ENCODE measurements around the gene RAB10. TPM values are rescaled to one million over a fixed set of nuclear protein-coding genes. Genes with fewer than 3 reads are reported as not detected.
"Not testable (repeated sequence)": the region's sequence is repeated elsewhere in the genome, so short reads cannot be mapped to it uniquely, and the experiment has no call there.

The RAB10 gene
- total RNA-seq, 1 experiment from 2014 or later = 140 TPM

GRCh38 chr2:26078939-26079338 is 45.1 kb downstream of the RAB10 start:
- Histone ChIP-seq H3K4me3 (ENCODE audit: low read depth, low read length, poor library complexity, severe bottlenecking) (no peak overlapping the region), H3K36me3 (ENCODE audit: insufficient read depth, low read length, poor library complexity, severe bottlenecking) (peaks cover 2% of the 10 kb centered on the region), H3K9me3 (ENCODE audit: low read depth, low read length, poor library complexity, severe bottlenecking) (peaks cover 24% of the 10 kb centered on the region), H3K27ac (ENCODE audit: low read depth, low read length, poor library complexity, severe bottlenecking) (no peak overlapping the region), H3K27me3 (replicated peaks; ENCODE audit: insufficient read depth, low read depth, low read length, poor library complexity) (no peaks in the 10 kb centered on the region), H3K4me1 (ENCODE audit: insufficient read depth, low read length, poor library complexity, severe bottlenecking) (peaks cover 12% of the 10 kb centered on the region)
- CTCF ChIA-PET = no interaction called here
- POLR2A ChIA-PET (ENCODE audit: low non-redundant PET) = no interaction called here
- no peak for TF ChIP-seq EZH2 (IDR thresholded peaks at IDR 0.05; ENCODE audit: borderline replicate concordance, low read depth, low read length, poor library complexity, severe bottlenecking)
- TF ChIP-seq CTCF (conservative IDR thresholded peaks at IDR 0.05; ENCODE audit: low read depth, low read length) = no peak
- no TSS peak for BruUV-seq (replicated peaks)
- intact Hi-C loops (cut with micrococcal nuclease; ENCODE audit: unreplicated experiment) = no loop called here
- DNase-seq (ENCODE audit: low spot score) = no peak

- POLR2A ChIA-PET (ENCODE audit: low non-redundant PET) = no interaction called here
- H3K27ac ChIP-seq (ENCODE audit: low read depth, low read length, poor library complexity, severe bottlenecking) = no peak overlapping the region
- H3K4me1 ChIP-seq (ENCODE audit: insufficient read depth, low read length, poor library complexity, severe bottlenecking) = peaks cover 10% of the 10 kb centered on the region
- peaks cover 24% of the 10 kb centered on the region for H3K9me3 ChIP-seq (ENCODE audit: low read depth, low read length, poor library complexity, severe bottlenecking)
- H3K27me3 ChIP-seq (replicated peaks; ENCODE audit: insufficient read depth, low read depth, low read length, poor library complexity) = no peaks in the 10 kb centered on the region
- BruUV-seq (replicated peaks) = no TSS peak
- intact Hi-C loops (cut with micrococcal nuclease; ENCODE audit: unreplicated experiment) = no loop called here
- DNase-seq (ENCODE audit: low spot score) = no peak
- CTCF ChIA-PET = no interaction called here
- peaks cover 2% of the 10 kb centered on the region for H3K36me3 ChIP-seq (ENCODE audit: insufficient read depth, low read length, poor library complexity, severe bottlenecking)
- no peak for TF ChIP-seq EZH2 (IDR thresholded peaks at IDR 0.05; ENCODE audit: borderline replicate concordance, low read depth, low read length, poor library complexity, severe bottlenecking)
- TF ChIP-seq CTCF (conservative IDR thresholded peaks at IDR 0.05; ENCODE audit: low read depth, low read length) = no peak
- no peak overlapping the region for H3K4me3 ChIP-seq (ENCODE audit: low read depth, low read length, poor library complexity, severe bottlenecking)
Measured at GRCh38 chr2:26080356-26080755, 46.5 kb downstream of the RAB10 start.

GRCh38 chr2:26080925-26081324 is 47.0 kb downstream of the RAB10 start:
- BruUV-seq (replicated peaks); H3K4me1 ChIP-seq (ENCODE audit: insufficient read depth, low read length, poor library complexity, severe bottlenecking); H3K27me3 ChIP-seq (replicated peaks; ENCODE audit: insufficient read depth, low read depth, low read length, poor library complexity); CTCF ChIA-PET; H3K27ac ChIP-seq (ENCODE audit: low read depth, low read length, poor library complexity, severe bottlenecking); DNase-seq (ENCODE audit: low spot score); H3K4me3 ChIP-seq (ENCODE audit: low read depth, low read length, poor library complexity, severe bottlenecking); H3K36me3 ChIP-seq (ENCODE audit: insufficient read depth, low read length, poor library complexity, severe bottlenecking); intact Hi-C loops (cut with micrococcal nuclease; ENCODE audit: unreplicated experiment); POLR2A ChIA-PET (ENCODE audit: low non-redundant PET): not testable (repeated sequence)
- H3K9me3 ChIP-seq (ENCODE audit: low read depth, low read length, poor library complexity, severe bottlenecking) = peaks cover 24% of the 10 kb centered on the region

GRCh38 chr2:26081556-26081955 is 47.7 kb downstream of the RAB10 start:
- Histone ChIP-seq H3K9me3 (ENCODE audit: low read depth, low read length, poor library complexity, severe bottlenecking) (peaks cover 24% of the 10 kb centered on the region), H3K4me1 (ENCODE audit: insufficient read depth, low read length, poor library complexity, severe bottlenecking) (no peaks in the 10 kb centered on the region), H3K4me3 (ENCODE audit: low read depth, low read length, poor library complexity, severe bottlenecking) (no peak overlapping the region), H3K36me3 (ENCODE audit: insufficient read depth, low read length, poor library complexity, severe bottlenecking) (peaks cover 2% of the 10 kb centered on the region), H3K27me3 (replicated peaks; ENCODE audit: insufficient read depth, low read depth, low read length, poor library complexity) (no peaks in the 10 kb centered on the region), H3K27ac (ENCODE audit: low read depth, low read length, poor library complexity, severe bottlenecking) (no peak overlapping the region)
- no TSS peak for BruUV-seq (replicated peaks)
- intact Hi-C loops (cut with micrococcal nuclease; ENCODE audit: unreplicated experiment) = no loop called here
- ChIA-PET CTCF (no interaction called here), POLR2A (ENCODE audit: low non-redundant PET) (no interaction called here)
- no peak for DNase-seq (ENCODE audit: low spot score)
- TF ChIP-seq CTCF (conservative IDR thresholded peaks at IDR 0.05; ENCODE audit: low read depth, low read length) = no peak
- no peak for TF ChIP-seq EZH2 (IDR thresholded peaks at IDR 0.05; ENCODE audit: borderline replicate concordance, low read depth, low read length, poor library complexity, severe bottlenecking)
